Kidney (tissue), 14 donors: Measurements from ENCODE around the gene LCN6. TPM values are rescaled to one million over a fixed set of nuclear protein-coding genes. Genes with fewer than 3 reads are reported as not detected.

Source experiments
- DNase-seq, 5 donors: peaks; one replicate each; pipeline ENCODE4 v3.0.0-alpha.2; 2013 to 2020
- FAIRE-seq: peaks from 2 replicates; lab custom pipeline; 2012; peaks lifted over from hg19 to GRCh38; lab: Jason Lieb, UNC
- H3K27ac ChIP-seq, 2 donors: one replicate each; pipeline ENCODE4 v1.7.0; 2013; ENCODE audit warnings: low read depth in 2 of 2, low read length in 2 of 2, inconsistent platforms in 1 of 2
- H3K27me3 ChIP-seq: one replicate; pipeline ENCODE4 v1.7.1; 2013; ENCODE audit warnings: low read length, inconsistent platforms; ENCODE audit not compliant: control insufficient read depth, insufficient read depth
- H3K36me3 ChIP-seq, 3 donors: one replicate each; pipeline versions ENCODE4 v1.7.0 to v1.7.1; 2013; ENCODE audit warnings: low read length in 3 of 3, control low read depth in 1 of 3, inconsistent platforms in 1 of 3; ENCODE audit not compliant: insufficient read depth in 3 of 3, control insufficient read depth in 2 of 3
- H3K4me1 ChIP-seq, 3 donors: one replicate each; pipeline versions ENCODE4 v1.7.0 to v1.7.1; 2013; ENCODE audit warnings: low read length in 3 of 3, inconsistent platforms in 1 of 3, low read depth in 1 of 3; ENCODE audit not compliant: control insufficient read depth in 2 of 3, insufficient read depth in 2 of 3
- H3K4me3 ChIP-seq, 3 donors: one replicate each; pipeline versions ENCODE4 v1.7.0 to v1.8.1; 2013; ENCODE audit warnings: low read length in 3 of 3, control low read depth in 1 of 3, inconsistent platforms in 1 of 3
- H3K9ac ChIP-seq, 3 donors: one replicate each; pipeline versions ENCODE4 v1.7.0 to v1.7.1; 2013; ENCODE audit warnings: low read length in 3 of 3, control low read depth in 1 of 3, inconsistent platforms in 1 of 3
- H3K9me3 ChIP-seq, 3 donors: one replicate each; pipeline versions ENCODE4 v1.7.0 to v1.7.1; 2013; ENCODE audit warnings: low read length in 3 of 3, control low read depth in 1 of 3, inconsistent platforms in 1 of 3; ENCODE audit not compliant: control insufficient read depth in 2 of 3, insufficient read depth in 1 of 3
- intact Hi-C: fragments of 100-400 bp; cut with DNase I; formaldehyde crosslinking; loops from one replicate; pipeline ENCODE4 v1.11.1; 2022
- polyA plus RNA-seq: library from polyadenylated mRNA; stranded (reverse); fragments of 350-450 nt; fragmentation: Illumina TruSeq; extraction: RNeasy Lipid Tissue Mini Kit (QIAGEN cat#74804); gene quantifications from one replicate; pipeline ENCODE4 v1.2.3, GENCODE V29; 2014; ENCODE audit warnings: low read depth, low replicate concordance; ENCODE audit not compliant: insufficient read depth
- total RNA-seq: library from RNA; stranded (reverse); fragmentation: NEBNext Ultra II Directional; extraction: Animal tissue kit (Norgen Biotek cat#: 25700); gene quantifications from one replicate; pipeline ENCODE4 v1.2.1, GENCODE V29; 2021
- TF ChIP-seq, protein P1 (sequence below): IDR thresholded peaks from 3 replicates; pipeline ENCODE4 v1.5.1; 2012; ENCODE audit warnings: mild to moderate bottlenecking, moderate library complexity, borderline replicate concordance; ENCODE audit not compliant: insufficient read depth; ENCODE audit errors: extremely low read depth
- donor health status: control.
- donor health status: control.
- donor health status: control.
- donor health status: control.
- donor health status: control.
- donor health status: DM: yes; HTN: yes; CAD: no.
- donor health status: Normal renal cell carcinoma (clear cell type).

The LCN6 gene
- total and polyA plus RNA-seq, 2 donors from 2014 or later: 16.0 TPM; not detected in 1

DNA sequence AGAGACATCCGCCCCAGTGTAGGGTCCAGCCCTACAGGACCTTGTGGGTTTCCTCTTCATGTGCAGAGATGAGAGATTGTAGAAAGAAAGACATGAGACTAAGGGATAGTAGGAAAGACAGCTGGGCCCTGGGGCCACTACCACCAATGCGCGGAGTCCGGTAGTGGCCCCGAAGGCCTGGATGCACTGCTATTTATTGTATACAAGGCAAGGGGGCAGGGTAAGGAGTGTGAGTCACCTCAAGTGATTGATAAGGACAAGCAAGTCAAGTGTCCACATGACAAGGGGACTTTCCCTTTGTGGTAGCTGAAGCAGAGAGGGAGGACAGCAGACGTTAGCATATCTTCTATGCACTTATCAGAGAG, 36.7 kb upstream of the LCN6 start:
- TF ChIP-seq, protein P1, sequence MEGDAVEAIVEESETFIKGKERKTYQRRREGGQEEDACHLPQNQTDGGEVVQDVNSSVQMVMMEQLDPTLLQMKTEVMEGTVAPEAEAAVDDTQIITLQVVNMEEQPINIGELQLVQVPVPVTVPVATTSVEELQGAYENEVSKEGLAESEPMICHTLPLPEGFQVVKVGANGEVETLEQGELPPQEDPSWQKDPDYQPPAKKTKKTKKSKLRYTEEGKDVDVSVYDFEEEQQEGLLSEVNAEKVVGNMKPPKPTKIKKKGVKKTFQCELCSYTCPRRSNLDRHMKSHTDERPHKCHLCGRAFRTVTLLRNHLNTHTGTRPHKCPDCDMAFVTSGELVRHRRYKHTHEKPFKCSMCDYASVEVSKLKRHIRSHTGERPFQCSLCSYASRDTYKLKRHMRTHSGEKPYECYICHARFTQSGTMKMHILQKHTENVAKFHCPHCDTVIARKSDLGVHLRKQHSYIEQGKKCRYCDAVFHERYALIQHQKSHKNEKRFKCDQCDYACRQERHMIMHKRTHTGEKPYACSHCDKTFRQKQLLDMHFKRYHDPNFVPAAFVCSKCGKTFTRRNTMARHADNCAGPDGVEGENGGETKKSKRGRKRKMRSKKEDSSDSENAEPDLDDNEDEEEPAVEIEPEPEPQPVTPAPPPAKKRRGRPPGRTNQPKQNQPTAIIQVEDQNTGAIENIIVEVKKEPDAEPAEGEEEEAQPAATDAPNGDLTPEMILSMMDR: no peak
- peak in 1 of 5 donors; percentile 31 for DNase-seq
- H3K27me3 ChIP-seq: no peaks in the 10 kb centered on the region

DNA sequence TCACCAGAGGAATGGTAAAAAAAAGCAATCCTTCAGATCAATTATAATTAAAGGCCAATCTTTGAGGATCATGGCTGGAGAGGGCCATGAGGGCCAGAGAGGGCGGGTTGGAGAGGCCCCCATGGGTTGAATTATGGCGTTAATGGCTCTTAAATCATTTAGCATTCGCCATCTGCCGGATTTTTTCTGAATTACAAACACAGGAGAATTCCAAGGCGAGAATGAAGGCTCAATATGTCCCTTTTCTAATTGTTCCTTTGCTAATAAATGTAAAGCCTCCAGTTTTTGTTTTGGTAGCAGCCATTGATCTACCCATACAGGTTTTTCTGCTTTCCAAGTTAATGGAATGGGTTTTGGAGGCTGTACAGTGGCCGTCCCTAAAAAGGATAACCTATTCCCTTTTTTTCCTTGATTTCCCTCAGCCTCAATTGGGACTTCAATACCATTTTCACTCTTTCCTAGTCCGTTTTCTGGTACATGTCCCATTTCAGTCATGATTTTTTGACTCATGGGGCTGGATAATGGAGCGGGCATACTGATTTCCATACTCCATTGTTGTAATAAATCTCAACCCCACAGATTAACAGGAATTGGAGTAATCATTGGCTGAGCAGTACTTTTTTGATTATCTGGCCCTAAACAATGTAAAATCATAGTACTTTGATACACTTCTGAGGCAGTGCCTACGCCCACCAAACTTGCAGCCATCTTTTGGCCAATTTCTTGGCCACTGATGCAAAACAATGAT, 36.1 kb upstream of the LCN6 start:
- no peak for FAIRE-seq
- Histone ChIP-seq H3K27ac (no peak overlapping the region), H3K9me3 (no peaks in the 10 kb centered on the region), H3K4me1 (no peaks in the 10 kb centered on the region), H3K27me3 (no peaks in the 10 kb centered on the region), H3K4me3 (no peak overlapping the region), H3K36me3 (no peaks in the 10 kb centered on the region), H3K9ac (no peak overlapping the region)
- TF ChIP-seq, protein P1: peak; percentile 21
- no peak for DNase-seq
- intact Hi-C loops: loop anchor here (10.0 kb wide), 1 partner anchor 250 kb away; the partner anchor contains the start of gene FUT7

More for the DNA sequence above, 36.7 kb upstream of the LCN6 start:
- FAIRE-seq: no peak
- H3K27ac ChIP-seq: no peak overlapping the region
- no peaks in the 10 kb centered on the region for H3K36me3 ChIP-seq
- H3K9ac ChIP-seq: no peak overlapping the region
- H3K4me1 ChIP-seq: no peaks in the 10 kb centered on the region
- no peak overlapping the region for H3K4me3 ChIP-seq
- no peaks in the 10 kb centered on the region for H3K9me3 ChIP-seq
- intact Hi-C loops: loop anchor here (10.0 kb wide), 1 partner anchor 250 kb away; the partner anchor contains the start of gene FUT7

DNA sequence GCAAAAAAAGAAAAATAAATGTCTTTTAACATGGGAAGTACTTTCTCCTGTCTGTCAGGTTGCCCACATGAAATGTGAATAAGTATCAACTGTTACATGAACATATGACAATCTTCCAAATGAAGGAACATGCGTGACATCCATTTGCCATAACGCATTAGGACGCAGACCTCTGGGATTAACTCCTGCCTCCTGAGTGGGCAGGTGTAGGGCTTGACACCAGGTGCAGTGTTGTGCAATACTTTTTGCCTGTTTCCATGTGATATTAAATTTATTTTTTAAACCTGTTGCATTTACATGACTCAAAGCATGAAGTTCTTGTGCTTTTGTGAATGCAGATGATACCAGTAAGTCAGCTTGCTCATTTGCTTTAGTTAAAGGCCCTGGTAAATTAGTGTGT, 34.1 kb upstream of the LCN6 start:
- Histone ChIP-seq H3K4me3 (no peak overlapping the region), H3K27me3 (no peaks in the 10 kb centered on the region), H3K9ac (no peak overlapping the region), H3K4me1 (no peaks in the 10 kb centered on the region), H3K27ac (no peak overlapping the region), H3K9me3 (no peaks in the 10 kb centered on the region), H3K36me3 (no peaks in the 10 kb centered on the region)
- FAIRE-seq (no peak), DNase-seq (no peak)
- TF ChIP-seq, protein P1: no peak
- intact Hi-C loops: loop anchor here (10.0 kb wide), 1 partner anchor 252 kb away; the partner anchor contains the start of gene FUT7
